BJ (cell line): ENCODE measurements around the gene CADM2. TPM values are rescaled to one million over a fixed set of nuclear protein-coding genes. Genes with fewer than 3 reads are reported as not detected.

ENCODE experiments used
- CTCF ChIA-PET: fragments of 350-600 bp; formaldehyde crosslinking; extraction: SDS; loops from one replicate; lab custom pipeline; 2021; ENCODE audit warnings: antibody characterized with exemption, inconsistent platforms; lab: Yijun Ruan, JAX
- POLR2A ChIA-PET: fragments of 300-600 bp; sonication (Branson Sonifier 250); formaldehyde crosslinking; extraction: SDS; loops from one replicate; lab custom pipeline; 2021; ENCODE audit warnings: antibody characterized with exemption; lab: Charles Lee
- DNase-seq: peaks from one replicate; pipeline ENCODE4 v3.0.0-alpha.2; 2011; ENCODE audit warnings: low read depth
- H3K27me3 ChIP-seq: 2 replicates; pipeline ENCODE4 v1.6.0; 2011; ENCODE audit warnings: low read length; ENCODE audit not compliant: control insufficient read depth, insufficient read depth
- H3K36me3 ChIP-seq: 2 replicates; pipeline ENCODE4 v1.5.1; 2011; ENCODE audit warnings: low read length; ENCODE audit not compliant: control insufficient read depth, insufficient read depth
- H3K4me3 ChIP-seq: 2 replicates; pipeline ENCODE4 v1.5.1; 2011; ENCODE audit warnings: low read depth, mild to moderate bottlenecking, control low read depth, low read length
- polyA plus RNA-seq: library from polyadenylated mRNA; depleted of rRNA; stranded (reverse); fragments of >200 nt; gene quantifications from 2 replicates; pipeline ENCODE4 v1.2.3, GENCODE V29; 2011
- TF ChIP-seq, protein P1 (sequence below): IDR thresholded peaks from 2 replicates; pipeline ENCODE4 v1.5.1; 2011; ENCODE audit warnings: low read depth, mild to moderate bottlenecking, control low read depth, inconsistent platforms, low read length, moderate library complexity; ENCODE audit not compliant: insufficient read depth

Gene CADM2
- polyA plus RNA-seq, 1 experiment: not detected

DNA sequence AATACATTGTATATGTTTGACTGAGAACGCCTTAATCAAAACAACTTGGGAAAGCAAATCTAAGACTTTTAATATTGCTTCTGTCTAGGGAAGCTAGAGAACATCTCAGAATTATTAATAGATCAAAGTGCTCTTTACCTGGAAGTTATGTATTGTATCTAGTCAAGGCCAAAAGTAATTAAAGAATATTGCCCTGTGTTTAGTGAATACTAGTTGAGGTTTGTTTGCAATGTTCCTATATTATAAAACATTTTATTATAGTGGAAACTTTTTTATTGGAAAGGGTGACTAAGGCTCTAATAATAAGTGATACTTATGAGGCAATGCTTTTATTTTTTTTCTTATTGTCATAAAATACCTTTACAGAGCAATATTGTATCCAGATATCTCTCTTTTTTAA, 118.2 kb downstream of the CADM2 start:
- no peak for DNase-seq
- H3K4me3 ChIP-seq: no peak overlapping the region
- TF ChIP-seq, protein P1, sequence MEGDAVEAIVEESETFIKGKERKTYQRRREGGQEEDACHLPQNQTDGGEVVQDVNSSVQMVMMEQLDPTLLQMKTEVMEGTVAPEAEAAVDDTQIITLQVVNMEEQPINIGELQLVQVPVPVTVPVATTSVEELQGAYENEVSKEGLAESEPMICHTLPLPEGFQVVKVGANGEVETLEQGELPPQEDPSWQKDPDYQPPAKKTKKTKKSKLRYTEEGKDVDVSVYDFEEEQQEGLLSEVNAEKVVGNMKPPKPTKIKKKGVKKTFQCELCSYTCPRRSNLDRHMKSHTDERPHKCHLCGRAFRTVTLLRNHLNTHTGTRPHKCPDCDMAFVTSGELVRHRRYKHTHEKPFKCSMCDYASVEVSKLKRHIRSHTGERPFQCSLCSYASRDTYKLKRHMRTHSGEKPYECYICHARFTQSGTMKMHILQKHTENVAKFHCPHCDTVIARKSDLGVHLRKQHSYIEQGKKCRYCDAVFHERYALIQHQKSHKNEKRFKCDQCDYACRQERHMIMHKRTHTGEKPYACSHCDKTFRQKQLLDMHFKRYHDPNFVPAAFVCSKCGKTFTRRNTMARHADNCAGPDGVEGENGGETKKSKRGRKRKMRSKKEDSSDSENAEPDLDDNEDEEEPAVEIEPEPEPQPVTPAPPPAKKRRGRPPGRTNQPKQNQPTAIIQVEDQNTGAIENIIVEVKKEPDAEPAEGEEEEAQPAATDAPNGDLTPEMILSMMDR: no peak
- no peaks in the 10 kb centered on the region for H3K27me3 ChIP-seq
- no peaks in the 10 kb centered on the region for H3K36me3 ChIP-seq
- ChIA-PET POLR2A (no interaction called here), CTCF (no interaction called here)

DNA sequence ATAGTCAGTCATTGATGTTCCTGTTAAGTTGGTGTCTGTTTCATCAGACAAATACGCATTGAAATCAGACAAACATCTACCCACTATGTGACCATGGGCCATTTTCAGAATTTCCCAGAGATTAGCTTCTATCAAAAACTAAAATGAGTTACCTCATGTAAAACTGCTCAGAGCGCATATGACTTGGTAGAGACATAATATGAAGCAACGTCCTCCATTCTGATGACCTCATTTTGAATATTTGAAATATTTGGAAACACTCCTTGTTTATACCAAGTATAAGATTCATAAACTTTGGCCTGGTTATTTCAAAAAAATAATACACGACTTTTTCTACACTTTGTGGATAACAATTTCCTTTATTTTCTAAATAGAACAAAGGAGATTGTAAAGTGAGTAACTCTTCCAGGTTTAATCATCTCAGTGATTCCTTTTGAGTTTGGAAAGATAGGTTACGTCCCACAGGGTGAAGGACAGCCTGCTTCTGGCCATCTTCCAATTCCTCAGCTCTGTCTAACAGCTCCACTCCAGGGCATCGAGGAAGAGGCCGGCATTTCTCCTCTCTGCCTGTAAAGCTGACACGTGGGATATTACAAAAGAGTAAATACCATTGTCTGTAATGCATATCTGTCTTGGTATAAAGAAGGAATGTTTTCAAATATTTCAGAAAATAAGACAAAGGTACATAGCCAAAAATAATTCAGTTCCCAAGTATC, 122.6 kb downstream of the CADM2 start:
- H3K4me3 ChIP-seq: no peak overlapping the region
- ChIA-PET CTCF (no interaction called here), POLR2A (no interaction called here)
- TF ChIP-seq, protein P1: no peak
- H3K36me3 ChIP-seq: no peaks in the 10 kb centered on the region
- H3K27me3 ChIP-seq: no peaks in the 10 kb centered on the region
- no peak for DNase-seq

DNA sequence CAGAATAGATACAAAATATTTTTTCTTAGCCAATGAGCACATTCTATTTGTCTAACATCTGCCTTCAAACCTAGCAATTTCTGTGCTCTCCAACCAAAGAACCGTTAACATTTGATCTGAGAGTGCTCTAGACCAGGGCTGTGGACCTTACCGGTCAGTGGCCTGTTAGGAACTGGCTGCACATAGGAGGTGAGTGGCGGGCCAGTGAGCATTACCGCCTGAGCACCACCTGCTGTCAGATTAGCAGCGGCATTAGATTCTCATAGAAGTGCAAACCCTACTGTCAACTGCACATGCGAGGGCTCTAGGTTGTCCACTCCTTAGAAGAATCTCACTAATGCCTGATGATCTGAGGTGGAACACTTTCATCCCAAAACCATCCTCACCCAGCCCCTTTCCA, 131.7 kb downstream of the CADM2 start:
- POLR2A ChIA-PET: no interaction called here
- no peaks in the 10 kb centered on the region for H3K27me3 ChIP-seq
- H3K4me3 ChIP-seq: no peak overlapping the region
- CTCF ChIA-PET: no interaction called here
- TF ChIP-seq, protein P1: no peak
- no peaks in the 10 kb centered on the region for H3K36me3 ChIP-seq
- no peak for DNase-seq

DNA sequence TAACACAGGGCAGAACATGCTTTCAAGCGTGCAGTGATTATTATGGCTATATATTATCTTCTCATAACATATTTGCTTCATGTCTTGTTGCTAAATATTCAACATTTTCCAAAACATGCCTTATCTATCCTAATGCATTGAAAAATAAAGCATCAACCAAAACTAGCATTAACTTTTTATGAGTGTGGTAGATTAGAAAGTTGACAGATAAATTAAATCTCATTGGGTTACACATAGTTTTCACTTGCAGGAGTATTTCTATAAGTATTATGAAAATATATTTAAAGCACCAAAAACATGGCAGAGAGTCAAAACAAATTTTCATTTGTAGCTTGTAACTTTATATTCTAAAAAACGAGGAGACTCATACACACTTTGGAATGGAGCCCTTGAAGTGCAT, 141.5 kb downstream of the CADM2 start:
- TF ChIP-seq, protein P1: no peak
- DNase-seq: no peak
- Histone ChIP-seq H3K4me3 (no peak overlapping the region), H3K36me3 (no peaks in the 10 kb centered on the region), H3K27me3 (no peaks in the 10 kb centered on the region)
- ChIA-PET POLR2A (no interaction called here), CTCF (no interaction called here)

DNA sequence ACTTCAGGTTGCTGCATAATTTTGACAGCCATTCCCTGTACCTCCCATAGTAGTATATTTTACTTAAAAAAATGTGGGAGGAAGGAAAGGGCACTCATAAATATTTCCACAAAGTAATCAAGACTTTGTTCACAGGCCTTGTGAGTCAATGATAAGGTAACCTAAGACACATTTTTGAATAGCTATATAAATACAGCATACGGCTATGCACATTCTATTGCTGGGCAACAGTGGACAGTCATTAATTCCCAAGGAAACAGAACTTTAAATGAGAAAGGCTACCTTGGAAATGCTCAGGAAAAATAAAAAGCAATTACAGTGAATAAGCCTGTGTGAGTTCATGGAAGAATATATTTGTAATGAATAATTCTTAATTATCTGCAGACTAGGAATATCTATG, 144.0 kb downstream of the CADM2 start:
- Histone ChIP-seq H3K36me3 (no peaks in the 10 kb centered on the region), H3K4me3 (no peak overlapping the region), H3K27me3 (no peaks in the 10 kb centered on the region)
- DNase-seq: no peak
- TF ChIP-seq, protein P1: no peak
- ChIA-PET CTCF (no interaction called here), POLR2A (no interaction called here)
